H1 (cell line): ENCODE data around the gene VASP.

Experiments used
- CHD1 ChIP-seq: IDR thresholded peaks from 2 replicates; pipeline ENCODE4 v1.6.1; 2012; ENCODE audit warnings: low read depth, low read length, improper control_type of control experiment
- CTCF ChIP-seq, 3 experiments: IDR thresholded peaks; 1 replicate in 2 of 3; 2 replicates in 1 of 3; pipeline versions ENCODE4 v1.5.1 to v1.6.1; 2011; ENCODE audit warnings: low read length in 3 of 3, mild to moderate bottlenecking in 3 of 3, inconsistent platforms in 2 of 3, low read depth in 1 of 3, moderate library complexity in 1 of 3; ENCODE audit not compliant: insufficient read depth in 1 of 3; ENCODE audit errors: control extremely low read depth in 1 of 3
- EGR1 ChIP-seq: IDR thresholded peaks from 2 replicates; pipeline ENCODE4 v1.6.1; 2011; ENCODE audit warnings: low read depth, low read length, borderline replicate concordance
- EP300 ChIP-seq, 2 experiments: IDR thresholded peaks; 1 replicate in 1 of 2; 2 replicates in 1 of 2; pipeline ENCODE4 v1.6.1; 2011 to 2012; ENCODE audit warnings: low read depth in 2 of 2, low read length in 2 of 2, mild to moderate bottlenecking in 2 of 2, borderline replicate concordance in 1 of 2, inconsistent platforms in 1 of 2, moderate library complexity in 1 of 2
- HDAC6 ChIP-seq: IDR thresholded peaks from one replicate; pipeline ENCODE4 v1.7.1; 2012; ENCODE audit warnings: low read depth, mild to moderate bottlenecking, inconsistent platforms, low read length, moderate library complexity
- JUND ChIP-seq: IDR thresholded peaks from 2 replicates; pipeline ENCODE4 v1.6.1; 2011; ENCODE audit warnings: mild to moderate bottlenecking, improper control_type of control experiment, low read length
- NRF1 ChIP-seq: IDR thresholded peaks from 2 replicates; pipeline ENCODE4 v1.6.1; 2011; ENCODE audit warnings: mild to moderate bottlenecking, low read depth, low read length, improper control_type of control experiment
- POLR2A ChIP-seq, 2 experiments: IDR thresholded peaks; 1 replicate in 1 of 2; 2 replicates in 1 of 2; pipeline ENCODE4 v1.6.1; 2011; ENCODE audit warnings: low read depth in 2 of 2, low read length in 2 of 2, mild to moderate bottlenecking in 2 of 2; ENCODE audit errors: control extremely low read depth in 1 of 2
- POLR2AphosphoS5 ChIP-seq: IDR thresholded peaks from 2 replicates; pipeline ENCODE4 v1.6.1; 2011; ENCODE audit warnings: low read depth, low read length
- RAD21 ChIP-seq, 2 experiments: IDR thresholded peaks in 1 of 2; conservative IDR thresholded peaks in 1 of 2; 2 replicates each; pipeline ENCODE4 v1.6.1; 2011; ENCODE audit warnings: low read depth in 2 of 2, low read length in 2 of 2, improper control_type of control experiment in 1 of 2, inconsistent platforms in 1 of 2, mild to moderate bottlenecking in 1 of 2, moderate library complexity in 1 of 2
- SUZ12 ChIP-seq: fragments of 200-600 bp; sonication (generic); IDR thresholded peaks from 2 replicates; pipeline ENCODE4 v1.6.1; 2012; ENCODE audit warnings: mild to moderate bottlenecking, inconsistent platforms, low read length, moderate library complexity, mixed read lengths

- TF ChIP-seq HDAC6, result no peak
- no peak for TF ChIP-seq CTCF (IDR thresholded peaks at IDR 0.05; ENCODE audit: control extremely low read depth in 1 of 3, insufficient read depth in 1 of 3, low read depth in 1 of 3, low read length in 3 of 3)
- no peak for TF ChIP-seq SUZ12
- TF ChIP-seq POLR2A (IDR thresholded peaks at IDR 0.05; ENCODE audit: control extremely low read depth in 1 of 2, low read depth in 2 of 2, low read length in 2 of 2), result no peak
- TF ChIP-seq JUND, result no peak
- no peak for TF ChIP-seq EP300 (IDR thresholded peaks at IDR 0.05; ENCODE audit: borderline replicate concordance in 1 of 2, low read depth in 2 of 2, low read length in 2 of 2)
- TF ChIP-seq EGR1, result no peak
- no peak for TF ChIP-seq RAD21 (IDR thresholded peaks at IDR 0.05 in 1 of 2, conservative IDR thresholded peaks at IDR 0.05 in 1 of 2; ENCODE audit: low read depth in 2 of 2, low read length in 2 of 2)
- TF ChIP-seq POLR2AphosphoS5, result no peak
- TF ChIP-seq NRF1, result no peak
- TF ChIP-seq CHD1, result no peak
Measured at GRCh38 chr19:45531349-45531748, 24.1 kb downstream of the VASP start.
